DND-41 (cell line): ENCODE data around the gene RANBP17.

ENCODE experiments used
- ATAC-seq: fragments of 200-7000 bp; cut with Tn5 transposase; 3 replicates; pipeline ENCODE4 v1.9.1; 2021; ENCODE audit warnings: low read depth; ENCODE audit not compliant: insufficient read depth
- DNase-seq: peaks from one replicate; pipeline ENCODE4 v3.0.0-alpha.2; 2020
- H2AFZ ChIP-seq: 2 replicates; pipeline ENCODE4 v1.6.0; 2012; ENCODE audit warnings: low read depth, low read length
- H3K27ac ChIP-seq: 2 replicates; pipeline ENCODE4 v1.5.1; 2012; ENCODE audit warnings: low read length, inconsistent platforms
- H3K27me3 ChIP-seq: fragments of 200-600 bp; sonication (generic); 2 replicates; pipeline ENCODE4 v1.6.0; 2012; ENCODE audit warnings: low read length, mild to moderate bottlenecking, inconsistent platforms; ENCODE audit not compliant: insufficient read depth, poor library complexity
- H3K36me3 ChIP-seq: 2 replicates; pipeline ENCODE4 v1.5.1; 2012; ENCODE audit warnings: low read length, inconsistent platforms; ENCODE audit not compliant: insufficient read depth
- H3K4me1 ChIP-seq: 2 replicates; pipeline ENCODE4 v1.5.1; 2012; ENCODE audit warnings: mild to moderate bottlenecking, low read length; ENCODE audit not compliant: insufficient read depth
- H3K4me2 ChIP-seq: 2 replicates; pipeline ENCODE4 v1.6.0; 2012; ENCODE audit warnings: mild to moderate bottlenecking, moderate library complexity, low read length, inconsistent platforms; ENCODE audit not compliant: insufficient read depth
- H3K4me3 ChIP-seq, 2 experiments: fragments of 200-600 bp in 1 of 2; shearing (Covaris generic) in 1 of 2; 2 replicates each; pipeline ENCODE4 v1.5.1; 2012 to 2016; ENCODE audit warnings: inconsistent platforms in 2 of 2, low read length in 2 of 2, mild to moderate bottlenecking in 2 of 2, low read depth in 1 of 2, moderate library complexity in 1 of 2
- H3K79me2 ChIP-seq: 2 replicates; pipeline ENCODE4 v1.6.0; 2012; ENCODE audit warnings: low read length, inconsistent platforms; ENCODE audit not compliant: insufficient read depth
- H3K9ac ChIP-seq: 2 replicates; pipeline ENCODE4 v1.6.0; 2012; ENCODE audit warnings: low read depth, mild to moderate bottlenecking, inconsistent platforms, low read length, moderate library complexity
- H3K9me3 ChIP-seq: 2 replicates; pipeline ENCODE4 v1.5.1; 2012; ENCODE audit warnings: low read length, moderate library complexity, mild to moderate bottlenecking, inconsistent platforms; ENCODE audit not compliant: insufficient read depth, severe bottlenecking
- H4K20me1 ChIP-seq: 2 replicates; pipeline ENCODE4 v1.6.0; 2012; ENCODE audit warnings: low read length; ENCODE audit not compliant: insufficient read depth
- CTCF ChIP-seq: IDR thresholded peaks from 2 replicates; pipeline ENCODE4 v1.5.1; 2012; ENCODE audit warnings: borderline replicate concordance, low read length, moderate library complexity, mild to moderate bottlenecking; ENCODE audit not compliant: poor library complexity, severe bottlenecking; ENCODE audit errors: extremely low read depth
- EZH2 ChIP-seq: IDR thresholded peaks from 3 replicates; pipeline ENCODE4 v1.6.1; 2012; ENCODE audit warnings: borderline replicate concordance, low read depth, mild to moderate bottlenecking, moderate library complexity, low read length, inconsistent platforms; ENCODE audit not compliant: severe bottlenecking

RANBP17 gene

GRCh38 chr5:171143926-171144325 is 282.1 kb downstream of the RANBP17 start:
- Histone ChIP-seq H3K27ac (no peak overlapping the region), H3K79me2 (no peaks in the 10 kb centered on the region), H3K4me2 (no peak overlapping the region), H2AFZ (no peak overlapping the region), H3K4me3 (no peak overlapping the region), H4K20me1 (no peaks in the 10 kb centered on the region), H3K9ac (no peak overlapping the region), H3K4me1 (peaks cover 5% of the 10 kb centered on the region), H3K27me3 (no peaks in the 10 kb centered on the region), H3K36me3 (no peaks in the 10 kb centered on the region), H3K9me3 (no peaks in the 10 kb centered on the region)
- ATAC-seq (no peak), DNase-seq (no peak)
- TF ChIP-seq CTCF (no peak), EZH2 (no peak)

- Histone ChIP-seq H3K9me3 (no peaks in the 10 kb centered on the region), H2AFZ (peak overlapping the region; percentile 40; the same call in 1 of the 2 replicates), H4K20me1 (no peaks in the 10 kb centered on the region), H3K4me2 (peak overlapping the region; percentile 32), H3K9ac (peak overlapping the region; percentile 50), H3K79me2 (no peaks in the 10 kb centered on the region), H3K4me3 (peak overlapping the region in 1 of 2 experiments; percentile 8; a peak in 1 of 4 replicates), H3K4me1 (peaks cover 50% of the 10 kb centered on the region), H3K27me3 (no peaks in the 10 kb centered on the region), H3K36me3 (no peaks in the 10 kb centered on the region), H3K27ac (peak overlapping the region; percentile 89)
- no peak for DNase-seq
- ATAC-seq, result peak; percentile 34; the same call in 1 of the 3 replicates
- TF ChIP-seq EZH2, result no peak
- no peak for TF ChIP-seq CTCF
These were observed 287.5 kb downstream of the RANBP17 start for GRCh38 chr5:171149333-171149732.

- peak; percentile 61 for DNase-seq
- peaks cover 54% of the 10 kb centered on the region for H3K4me1 ChIP-seq
- H3K4me2 ChIP-seq, result peak overlapping the region; percentile 32
- H3K9me3 ChIP-seq, result no peaks in the 10 kb centered on the region
- no peaks in the 10 kb centered on the region for H3K36me3 ChIP-seq
- H3K27ac ChIP-seq, result peak overlapping the region; percentile 89
- no peaks in the 10 kb centered on the region for H3K79me2 ChIP-seq
- TF ChIP-seq EZH2 (no peak), CTCF (no peak)
- peak overlapping the region; percentile 50 for H3K9ac ChIP-seq
- H4K20me1 ChIP-seq, result no peaks in the 10 kb centered on the region
- peak; percentile 70 for ATAC-seq
- peak overlapping the region; percentile 40; the same call in 1 of the 2 replicates for H2AFZ ChIP-seq
- H3K4me3 ChIP-seq, result 0 out of 4 replicates have a peak overlapping the region, but pooled peaks of 1 of the 2 experiments have one; percentile 8
- no peaks in the 10 kb centered on the region for H3K27me3 ChIP-seq
These were observed 288.0 kb downstream of the RANBP17 start for GRCh38 chr5:171149772-171150171.
